ENCODE data around the gene TLE2.
A peak's percentile ranks its signal among the peaks of the same experiment; 100 is the strongest.

DNA sequence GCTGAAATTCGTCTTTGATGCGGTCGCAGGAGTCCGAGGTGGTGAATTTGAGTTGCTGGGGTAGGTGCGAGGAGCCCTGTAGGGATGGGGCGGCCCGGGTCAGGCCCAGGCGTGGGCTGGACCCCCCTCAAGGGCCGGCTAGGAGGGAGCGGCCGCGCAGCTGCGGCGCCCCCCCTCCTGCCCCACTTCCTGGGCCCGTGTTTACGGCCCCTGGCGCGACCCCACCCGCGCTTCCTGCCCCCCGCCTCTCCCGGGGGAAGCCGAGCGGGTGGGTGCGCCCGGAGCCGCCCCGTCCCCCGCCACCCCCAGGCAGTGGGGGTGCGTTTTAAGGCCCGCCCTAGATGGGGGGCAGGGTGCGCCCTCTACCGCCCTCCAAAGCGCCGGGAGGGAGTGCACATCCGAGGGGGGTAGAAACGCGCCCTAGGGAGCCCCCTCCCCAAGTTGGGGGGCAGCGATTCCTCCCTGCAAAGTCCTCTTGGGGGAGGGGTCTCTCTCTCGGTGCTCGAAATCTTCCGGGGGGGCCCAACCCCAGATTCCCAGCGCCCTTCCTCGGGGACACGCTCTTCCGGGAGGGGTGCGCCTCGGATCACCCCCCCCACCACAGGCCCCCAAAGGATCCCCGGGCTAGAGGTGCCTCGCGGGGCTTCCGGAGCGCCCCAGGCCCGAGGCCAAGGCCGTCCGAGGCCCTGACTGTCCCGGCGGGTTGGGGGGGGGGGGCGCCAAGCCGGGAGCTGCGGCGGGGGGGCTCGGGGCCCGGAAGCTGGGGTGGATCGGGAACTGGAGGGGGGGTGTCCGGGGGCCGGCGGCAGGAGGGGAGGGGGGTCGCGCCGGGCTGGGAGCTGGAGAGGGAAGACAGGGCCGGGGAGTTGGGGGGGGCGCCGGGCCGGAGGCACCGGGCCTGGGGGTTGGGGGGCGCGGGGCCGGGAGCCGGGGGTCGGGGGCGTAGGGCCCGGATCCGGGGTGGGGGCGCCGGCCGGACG, 32.4 kb upstream of the TLE2 start:
- TF ChIP-seq, protein P1, sequence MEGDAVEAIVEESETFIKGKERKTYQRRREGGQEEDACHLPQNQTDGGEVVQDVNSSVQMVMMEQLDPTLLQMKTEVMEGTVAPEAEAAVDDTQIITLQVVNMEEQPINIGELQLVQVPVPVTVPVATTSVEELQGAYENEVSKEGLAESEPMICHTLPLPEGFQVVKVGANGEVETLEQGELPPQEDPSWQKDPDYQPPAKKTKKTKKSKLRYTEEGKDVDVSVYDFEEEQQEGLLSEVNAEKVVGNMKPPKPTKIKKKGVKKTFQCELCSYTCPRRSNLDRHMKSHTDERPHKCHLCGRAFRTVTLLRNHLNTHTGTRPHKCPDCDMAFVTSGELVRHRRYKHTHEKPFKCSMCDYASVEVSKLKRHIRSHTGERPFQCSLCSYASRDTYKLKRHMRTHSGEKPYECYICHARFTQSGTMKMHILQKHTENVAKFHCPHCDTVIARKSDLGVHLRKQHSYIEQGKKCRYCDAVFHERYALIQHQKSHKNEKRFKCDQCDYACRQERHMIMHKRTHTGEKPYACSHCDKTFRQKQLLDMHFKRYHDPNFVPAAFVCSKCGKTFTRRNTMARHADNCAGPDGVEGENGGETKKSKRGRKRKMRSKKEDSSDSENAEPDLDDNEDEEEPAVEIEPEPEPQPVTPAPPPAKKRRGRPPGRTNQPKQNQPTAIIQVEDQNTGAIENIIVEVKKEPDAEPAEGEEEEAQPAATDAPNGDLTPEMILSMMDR (IDR thresholded peaks at IDR 0.05): peak; percentile 44
- TF ChIP-seq POLR2AphosphoS5 (IDR thresholded peaks at IDR 0.05; ENCODE audit: low read depth, low read length) (no peak), RAD21 (IDR thresholded peaks at IDR 0.05; ENCODE audit: low read length) (0 out of 2 replicates have a peak, but pooled peaks have one; percentile 1), ELF1 (IDR thresholded peaks at IDR 0.05) (no peak; the same call in 1 of the 2 replicates), EP300 (IDR thresholded peaks at IDR 0.05; ENCODE audit: borderline replicate concordance in 1 of 2, low read depth in 1 of 2, low read length in 1 of 2) (no peak), GABPA (IDR thresholded peaks at IDR 0.05; ENCODE audit: low read depth) (no peak; the same call in 1 of the 2 replicates), NRF1 (IDR thresholded peaks at IDR 0.05; ENCODE audit: low read depth, low read length) (no peak), FOXJ3 (CRISPR knock-in tag; IDR thresholded peaks at IDR 0.05) (no peak), JUND (IDR thresholded peaks at IDR 0.05) (no peak)
- TF ChIP-seq, protein P2, sequence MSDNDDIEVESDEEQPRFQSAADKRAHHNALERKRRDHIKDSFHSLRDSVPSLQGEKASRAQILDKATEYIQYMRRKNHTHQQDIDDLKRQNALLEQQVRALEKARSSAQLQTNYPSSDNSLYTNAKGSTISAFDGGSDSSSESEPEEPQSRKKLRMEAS (IDR thresholded peaks at IDR 0.05; ENCODE audit: low read depth): 0 out of 2 replicates have a peak, but pooled peaks have one; percentile 18
